Activated naive CD4-positive, alpha-beta T cell treated with anti-CD3 and anti-CD28 coated beads, Interleukin-2, amount 50 U/mL, for 72 hours (primary cell): ENCODE data around the gene ZNF594. TPM values are rescaled to one million over a fixed set of nuclear protein-coding genes. Genes with fewer than 3 reads are reported as not detected.
"Not testable (repeated sequence)": the region's sequence is repeated elsewhere in the genome, so short reads cannot be mapped to it uniquely, and the experiment has no call there.

Source experiments
- ATAC-seq, 2 donors: fragments of 150-1000 bp; cut with Tn5 transposase; 2 replicates each; pipeline ENCODE4 v1.10.0; 2021; ENCODE audit warnings: mild to moderate bottlenecking in 2 of 2, moderate library complexity in 2 of 2
- DNase-seq, 2 donors: peaks; one replicate each; pipeline ENCODE4 v3.0.0; 2021 to 2022; ENCODE audit warnings: low spot score in 2 of 2
- H3K27ac Mint-ChIP-seq, 2 donors: one replicate each; pipeline ENCODE4 v1.8.0; 2022; ENCODE audit warnings: mild to moderate bottlenecking in 2 of 2, mixed read lengths in 2 of 2
- H3K36me3 Mint-ChIP-seq, 2 donors: one replicate each; pipeline ENCODE4 v1.8.0; 2022; ENCODE audit warnings: mixed read lengths in 2 of 2
- H3K9me3 Mint-ChIP-seq, 2 donors: one replicate each; pipeline ENCODE4 v1.8.0; 2022; ENCODE audit warnings: mixed read lengths in 2 of 2
- total RNA-seq, 2 donors: library from RNA; stranded (reverse); gene quantifications; one replicate each; pipeline ENCODE4 v1.2.3, GENCODE V29; 2022

The ZNF594 gene
- total RNA-seq: 1 to 10 TPM; 3.3 to 8.2 TPM

DNA sequence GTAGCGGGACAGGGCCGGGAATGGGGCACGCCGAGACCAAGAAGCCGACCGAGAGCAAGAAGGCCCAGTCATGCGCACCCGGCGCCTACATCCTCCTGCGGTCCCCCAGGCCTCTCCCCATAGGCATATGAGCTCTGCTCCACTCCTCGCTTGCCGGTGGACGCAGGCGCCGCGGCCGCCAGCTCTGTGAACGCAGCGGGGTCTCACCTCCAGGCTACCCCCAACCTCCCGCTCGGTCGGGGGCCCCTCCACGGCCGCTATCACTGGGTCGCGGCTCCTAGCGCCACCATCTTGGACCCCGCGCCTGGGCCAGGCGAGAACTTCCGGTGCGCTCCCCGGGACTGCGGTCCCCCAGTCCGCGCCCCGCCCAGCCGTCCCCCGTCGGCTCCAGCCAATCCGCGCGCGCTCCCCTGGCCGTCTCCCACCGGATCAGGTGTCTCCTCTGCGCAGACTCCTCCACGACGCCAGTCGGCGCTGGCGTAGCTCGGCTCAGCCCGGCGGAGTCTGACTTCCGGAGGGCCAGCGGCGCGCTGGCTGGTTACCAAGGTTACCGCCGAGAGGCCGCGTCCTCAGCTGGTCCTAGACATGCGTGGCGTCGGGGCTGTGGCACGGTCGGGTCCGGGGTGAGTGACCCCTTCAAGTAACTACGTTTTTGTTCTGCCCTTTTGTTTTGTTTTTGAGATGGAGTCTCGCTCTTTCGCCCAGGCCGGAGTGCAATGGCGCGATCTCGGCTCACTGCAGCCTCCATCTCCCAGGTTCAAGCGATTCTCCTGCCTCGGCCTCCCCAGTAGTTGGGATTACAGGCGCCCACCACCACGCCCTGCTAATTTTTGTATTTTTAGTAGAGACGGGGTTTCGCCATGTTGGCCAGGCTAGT lies at the start of gene ZNF594:
Gene ZNF594, minus strand, starts transcription at position 328 of the 877 bp plus-strand sequence. CDS start 7,612 bp downstream, outside the sequence.
- Mint-ChIP-seq H3K27ac (peak within 1 kb of the TSS; percentile 92 to 93), H3K36me3 (peaks cover 48 to 49% of the 10 kb centered on the region in 2 donors), H3K9me3 (peaks cover 19 to 22% of the 10 kb centered on the region in 2 donors)
- peak; percentile 99 to 100 for ATAC-seq
- DNase-seq: peak; percentile 97 to 98

DNA sequence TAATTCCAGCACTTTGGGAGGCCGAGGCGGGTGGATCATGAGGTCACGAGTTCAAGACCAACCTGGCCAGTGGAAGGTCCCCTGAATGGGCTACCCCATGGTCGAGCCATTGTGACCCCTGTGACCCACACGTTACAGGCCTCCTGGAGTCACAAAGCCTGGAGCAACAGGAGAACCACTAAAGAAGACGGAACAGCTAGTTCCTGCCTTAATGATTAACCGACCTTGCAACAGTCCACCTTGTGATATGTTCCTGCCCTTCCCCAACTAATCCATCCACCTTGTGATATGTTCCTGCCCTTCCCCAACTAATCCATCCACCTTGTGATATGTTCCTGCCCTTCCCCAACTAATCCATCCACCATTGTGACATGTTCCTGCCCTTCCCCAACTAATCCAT lies 48.1 kb upstream of the ZNF594 start:
- H3K27ac Mint-ChIP-seq, DNase-seq, H3K9me3 Mint-ChIP-seq, ATAC-seq, H3K36me3 Mint-ChIP-seq: not testable (repeated sequence)

DNA sequence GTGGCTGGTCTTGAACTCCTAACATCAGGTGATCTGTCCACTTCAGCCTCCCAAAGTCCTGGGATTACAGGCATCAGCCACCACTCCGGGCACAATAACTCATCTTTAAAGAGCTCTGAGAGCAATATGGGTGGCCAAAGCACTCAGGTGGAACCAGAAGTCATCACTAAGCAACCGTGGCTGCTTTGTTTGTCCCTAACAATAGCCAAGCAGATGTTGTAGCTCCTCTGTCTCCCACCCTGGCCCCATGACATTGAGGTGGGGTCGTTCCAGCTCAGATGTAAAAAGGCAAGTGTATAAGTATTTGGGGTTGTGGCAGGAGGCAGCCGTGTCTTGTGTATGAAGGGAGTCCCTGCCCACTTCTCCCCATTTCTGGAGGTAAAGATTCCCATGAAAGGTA lies 46.7 kb upstream of the ZNF594 start:
- no peaks in the 10 kb centered on the region for H3K36me3 Mint-ChIP-seq
- peaks cover 0 to 5% of the 10 kb centered on the region in 2 donors for H3K9me3 Mint-ChIP-seq
- ATAC-seq: no peak
- no peak overlapping the region for H3K27ac Mint-ChIP-seq
- no peak for DNase-seq

DNA sequence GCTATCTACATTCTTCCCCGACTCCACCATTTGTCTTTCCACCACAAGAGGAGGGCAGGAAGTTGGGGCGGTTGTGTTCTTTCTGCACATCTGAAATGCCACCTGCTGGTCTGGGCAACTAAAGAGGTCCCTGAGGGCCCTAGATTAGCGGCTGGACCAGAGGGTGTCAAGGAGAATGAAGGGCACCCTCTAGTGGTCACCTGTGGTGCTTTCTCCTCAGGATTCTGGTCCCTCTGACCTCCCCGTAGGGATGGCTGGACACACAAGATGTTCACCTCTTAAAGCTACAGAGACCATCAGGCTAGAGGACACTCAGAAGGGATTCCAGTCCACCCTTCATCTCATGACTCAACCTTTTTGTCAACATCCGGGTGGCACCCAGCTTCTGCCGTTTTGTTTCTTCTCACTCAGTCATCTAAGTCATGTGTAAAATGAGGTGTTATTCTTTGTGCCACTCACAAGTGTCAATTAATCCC lies 45.9 kb upstream of the ZNF594 start:
- Mint-ChIP-seq H3K9me3 (peaks cover 0 to 5% of the 10 kb centered on the region in 2 donors), H3K36me3 (no peaks in the 10 kb centered on the region), H3K27ac (peak overlapping the region in 1 of 2 donors; percentile 0)
- peak; percentile 81 to 88 for ATAC-seq
- peak; percentile 56 to 60 for DNase-seq

DNA sequence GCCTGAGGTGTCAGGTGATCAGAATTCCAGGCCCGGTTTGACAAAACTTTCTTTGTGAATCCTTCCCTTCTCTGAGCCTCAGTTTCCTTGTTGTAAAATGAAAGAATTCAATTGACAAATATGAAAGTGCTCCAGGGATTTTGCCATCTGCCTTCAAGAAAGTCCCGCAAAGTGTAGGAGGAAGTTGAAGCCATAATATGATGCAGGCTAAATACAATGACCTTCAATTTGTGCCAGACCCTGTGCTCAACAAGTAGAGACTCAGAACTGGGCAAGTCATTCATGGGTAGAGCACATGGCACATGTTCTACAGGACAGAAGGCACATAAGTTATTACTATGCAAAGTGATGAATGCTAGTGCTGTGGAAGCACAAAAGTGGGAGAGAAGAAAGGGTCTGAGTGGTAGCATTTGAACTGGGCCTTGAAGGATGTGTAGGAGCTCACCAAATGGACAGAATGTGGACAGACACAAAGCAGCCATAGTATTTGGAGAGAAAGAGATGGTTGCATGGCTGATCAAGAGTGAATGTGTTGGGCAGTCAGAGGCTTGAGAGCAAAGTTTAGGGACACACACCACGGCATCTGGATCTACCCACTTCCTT lies 45.4 kb upstream of the ZNF594 start:
- H3K9me3 Mint-ChIP-seq: peaks cover 0 to 2% of the 10 kb centered on the region in 2 donors
- ATAC-seq: peak in 1 of 2 donors; percentile 9
- no peak for DNase-seq
- no peaks in the 10 kb centered on the region for H3K36me3 Mint-ChIP-seq
- H3K27ac Mint-ChIP-seq: peak overlapping the region in 1 of 2 donors; percentile 0

DNA sequence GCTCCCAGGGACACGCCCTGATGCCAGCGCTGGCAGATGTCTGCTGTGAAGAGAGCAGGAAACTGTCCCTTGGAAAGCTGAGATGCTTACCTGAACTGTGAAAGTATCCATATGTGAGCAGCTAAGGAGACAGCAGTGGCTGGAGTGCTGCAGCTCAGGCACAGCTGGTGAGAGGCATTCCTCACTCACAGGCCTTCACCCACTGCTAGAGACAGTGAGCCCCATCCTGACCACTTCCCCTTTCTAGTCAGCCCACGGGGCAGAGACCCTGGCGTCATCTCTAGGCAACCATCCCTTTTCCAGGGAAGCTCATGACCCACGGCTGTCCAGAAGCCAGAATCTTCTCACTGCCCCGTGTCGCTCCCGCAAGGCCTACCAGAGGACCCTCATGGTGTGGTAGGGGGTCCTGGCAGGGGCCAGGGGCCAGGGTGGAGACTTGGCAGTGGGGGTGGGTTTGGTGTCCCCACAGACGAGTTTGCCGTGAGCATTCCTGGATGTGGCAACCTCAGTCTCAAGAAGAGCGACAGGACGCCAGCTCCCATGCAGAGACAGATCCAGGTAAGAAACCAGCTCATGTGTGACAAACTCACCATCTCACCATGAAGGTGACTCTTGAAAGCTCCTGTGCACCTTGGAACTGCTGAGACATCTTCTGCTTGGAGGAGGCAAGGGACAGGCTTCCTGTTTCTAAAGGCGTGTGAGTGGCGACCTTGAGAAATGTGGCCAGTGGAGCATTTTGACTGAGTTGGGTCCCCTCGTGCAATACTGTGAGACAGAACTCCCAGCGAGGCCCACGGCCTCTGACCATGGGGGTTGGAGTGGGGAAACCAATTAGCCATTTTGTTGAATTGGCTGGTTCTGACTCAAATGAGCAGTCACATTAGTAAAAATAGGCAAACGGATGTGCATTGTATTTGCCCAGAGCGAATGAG lies 43.2 kb upstream of the ZNF594 start, which contains the start of gene SCIMP:
Gene SCIMP, minus strand, starts transcription at position 216 of the 932 bp plus-strand sequence. Its CDS starts 105 bp downstream, at position 111.
- H3K27ac Mint-ChIP-seq: peak within 1 kb of the TSS; percentile 22 to 49
- ATAC-seq (no peak), DNase-seq (no peak)
- no peaks in the 10 kb centered on the region for H3K9me3 Mint-ChIP-seq
- no peaks in the 10 kb centered on the region for H3K36me3 Mint-ChIP-seq

DNA sequence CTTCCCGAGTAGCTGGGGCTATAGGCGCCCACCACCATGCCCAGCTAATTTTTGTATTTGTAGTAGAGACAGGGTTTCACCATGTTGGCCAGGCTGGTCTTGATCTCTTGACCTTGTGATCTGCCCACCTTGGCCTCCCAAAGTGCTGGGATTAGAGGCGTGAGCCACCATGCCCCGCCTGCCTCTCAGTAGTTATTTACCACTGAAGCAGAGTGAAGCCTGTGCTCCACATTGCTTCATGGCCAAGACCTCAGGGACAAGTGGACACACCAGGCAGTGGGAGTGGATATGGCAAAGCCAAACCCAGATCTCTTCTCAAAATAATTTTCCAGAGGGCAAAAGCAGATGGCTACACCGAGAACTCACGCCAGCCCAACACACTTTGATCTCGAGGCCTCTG lies 41.8 kb upstream of the ZNF594 start:
- not testable (repeated sequence) for H3K36me3 Mint-ChIP-seq, H3K9me3 Mint-ChIP-seq

DNA sequence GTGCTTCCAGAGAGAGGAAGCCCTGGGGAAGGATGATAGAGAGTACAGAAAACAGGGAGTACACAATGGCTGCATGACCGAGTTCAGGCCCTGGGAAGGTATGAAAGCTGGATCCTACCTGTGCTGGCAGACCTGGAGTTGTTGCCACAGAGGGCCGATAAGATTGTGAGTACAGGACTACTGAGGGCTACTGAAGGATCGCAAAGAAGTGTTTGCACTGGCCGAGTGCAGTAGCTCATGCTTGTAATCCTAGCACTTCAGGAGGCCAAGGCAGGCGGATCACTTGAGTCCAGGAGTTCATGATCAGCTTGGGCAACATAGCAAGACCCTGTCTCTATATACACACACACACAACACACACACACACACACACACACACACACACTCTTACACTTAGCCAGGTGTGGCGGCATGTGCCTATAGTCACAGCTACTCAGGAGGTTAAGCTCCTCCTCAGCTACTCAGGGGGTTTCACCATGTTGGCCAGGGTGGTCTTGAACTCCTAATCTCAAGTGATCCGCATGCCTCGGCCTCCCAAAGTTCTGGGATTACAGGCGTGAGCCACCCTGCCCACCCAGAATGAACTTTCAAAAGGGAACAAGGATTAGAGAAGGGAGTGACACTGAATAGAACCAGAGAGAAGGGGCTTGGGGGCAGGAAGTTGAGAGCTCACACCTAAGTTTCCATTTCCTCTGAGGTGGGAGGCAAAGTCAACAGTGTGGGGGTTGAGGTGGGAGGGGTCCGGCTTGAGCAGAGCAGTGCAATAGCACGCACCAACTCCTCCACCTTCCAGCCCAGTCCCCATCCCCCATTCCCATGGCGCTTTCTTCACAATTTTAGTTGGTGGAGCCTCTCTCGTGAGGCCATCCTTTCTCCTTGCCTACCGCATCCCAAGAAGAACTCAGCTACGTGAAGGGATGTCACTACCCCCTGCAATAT lies 35.5 kb upstream of the ZNF594 start:
- DNase-seq (no peak), ATAC-seq (no peak)
- no peaks in the 10 kb centered on the region for H3K9me3 Mint-ChIP-seq
- H3K27ac Mint-ChIP-seq: no peak overlapping the region
- H3K36me3 Mint-ChIP-seq: no peaks in the 10 kb centered on the region

More for the DNA sequence above, 41.8 kb upstream of the ZNF594 start:
- DNase-seq, ATAC-seq: not testable (repeated sequence)
- H3K27ac Mint-ChIP-seq: peak overlapping the region; percentile 17 to 49

DNA sequence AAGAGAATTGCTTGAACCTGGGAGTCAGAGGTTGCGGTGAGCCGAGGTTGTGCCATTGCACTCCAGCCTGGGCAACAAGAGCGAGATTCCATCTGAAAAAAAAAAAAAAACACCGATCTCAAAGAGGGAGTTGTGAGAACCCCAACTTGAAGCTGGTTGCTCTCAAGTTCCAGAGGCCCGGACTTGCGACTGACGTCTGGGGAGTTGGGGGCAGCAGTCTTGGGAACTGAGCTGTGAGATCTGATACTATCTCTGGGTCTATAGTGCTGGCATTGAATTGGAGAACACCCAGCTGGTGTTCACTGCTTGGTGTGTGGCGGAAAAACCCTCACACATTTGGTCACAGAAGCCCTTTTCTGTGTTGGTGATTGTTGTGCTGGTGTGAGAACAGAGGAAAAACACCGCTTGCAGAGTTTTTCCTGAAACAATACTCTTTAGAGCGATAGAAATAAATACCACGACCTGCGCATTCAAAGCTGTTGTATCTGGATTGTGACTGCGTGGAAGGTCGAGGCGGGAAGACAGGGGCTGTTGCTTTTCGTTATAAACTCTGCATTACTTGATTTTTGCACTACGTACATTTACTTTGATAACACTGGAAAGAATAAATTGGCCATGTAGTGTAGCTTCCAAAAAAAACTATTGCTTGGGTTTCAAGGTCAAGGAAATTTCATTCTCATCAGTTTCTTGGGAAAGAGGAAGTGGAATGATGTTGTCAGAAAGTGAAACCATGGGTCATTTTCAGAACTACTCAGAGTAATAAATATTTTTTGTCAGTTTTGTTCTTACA lies 34.2 kb upstream of the ZNF594 start:
- no peaks in the 10 kb centered on the region for H3K9me3 Mint-ChIP-seq
- H3K36me3 Mint-ChIP-seq: no peaks in the 10 kb centered on the region
- peak overlapping the region in 1 of 2 donors; percentile 70 for H3K27ac Mint-ChIP-seq
- DNase-seq (no peak), ATAC-seq (no peak)

DNA sequence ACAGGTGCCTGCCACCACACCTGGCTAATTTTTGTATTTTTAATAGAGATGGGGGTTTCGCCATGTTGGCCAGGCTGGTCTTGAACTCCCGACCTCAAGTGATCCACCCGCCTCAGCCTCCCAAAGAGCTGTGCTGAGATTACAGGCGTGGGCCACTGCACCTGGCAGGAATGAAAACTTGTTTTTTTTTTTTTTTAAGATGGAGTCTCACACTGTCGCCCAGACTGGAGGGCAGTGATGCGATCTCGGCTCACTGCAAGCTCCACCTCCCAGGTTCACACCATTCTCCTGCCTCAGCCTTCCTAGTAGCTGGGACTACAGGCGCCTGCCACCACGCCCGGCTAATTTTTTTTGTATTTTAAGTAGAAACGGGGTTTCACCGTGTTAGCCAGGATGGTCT lies 30.2 kb upstream of the ZNF594 start:
- not testable (repeated sequence) for DNase-seq, H3K36me3 Mint-ChIP-seq, H3K27ac Mint-ChIP-seq, H3K9me3 Mint-ChIP-seq, ATAC-seq

DNA sequence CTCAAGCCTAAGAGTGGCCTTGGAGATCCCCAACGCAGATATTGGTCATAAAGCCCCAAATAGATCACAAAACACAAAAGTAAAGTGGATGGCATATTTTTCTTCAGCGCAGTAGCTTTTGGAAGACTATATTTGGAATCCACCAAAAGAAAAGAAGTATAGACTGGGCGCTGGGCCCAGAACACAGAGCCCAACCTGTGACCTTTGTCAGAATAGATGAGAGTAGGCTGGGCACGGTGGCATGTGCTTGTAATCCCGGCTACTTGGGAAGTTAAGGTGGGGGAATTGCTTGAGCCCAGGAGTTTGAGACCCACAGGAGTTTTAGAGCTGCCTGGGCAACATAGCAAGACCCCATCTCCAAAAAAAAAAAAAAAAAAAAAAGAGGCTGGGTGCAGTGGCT lies 28.4 kb upstream of the ZNF594 start:
- no peaks in the 10 kb centered on the region for H3K9me3 Mint-ChIP-seq
- no peak overlapping the region for H3K27ac Mint-ChIP-seq
- DNase-seq (no peak), ATAC-seq (no peak)
- no peaks in the 10 kb centered on the region for H3K36me3 Mint-ChIP-seq

DNA sequence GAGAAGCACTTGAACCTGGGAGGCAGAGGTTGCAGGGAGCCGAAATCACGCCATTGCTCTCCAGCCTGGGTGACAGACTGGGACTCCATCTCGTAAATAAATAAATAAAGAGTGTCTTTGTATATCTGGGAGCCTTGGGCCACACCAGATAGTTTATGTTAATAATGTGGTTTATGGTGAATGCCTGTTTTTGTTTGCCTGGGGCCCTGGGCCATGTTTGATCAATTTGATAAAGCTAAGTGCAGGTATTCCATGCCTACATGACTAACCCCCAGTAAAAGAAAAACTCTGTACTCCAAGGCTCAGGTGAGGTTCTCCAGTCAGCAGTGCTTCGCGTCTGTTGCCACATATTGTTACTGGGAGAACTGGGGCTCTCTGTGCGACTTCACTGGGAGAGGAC lies 27.9 kb upstream of the ZNF594 start:
- ATAC-seq (no peak), DNase-seq (no peak)
- H3K36me3 Mint-ChIP-seq: no peaks in the 10 kb centered on the region
- H3K27ac Mint-ChIP-seq: no peak overlapping the region
- no peaks in the 10 kb centered on the region for H3K9me3 Mint-ChIP-seq

DNA sequence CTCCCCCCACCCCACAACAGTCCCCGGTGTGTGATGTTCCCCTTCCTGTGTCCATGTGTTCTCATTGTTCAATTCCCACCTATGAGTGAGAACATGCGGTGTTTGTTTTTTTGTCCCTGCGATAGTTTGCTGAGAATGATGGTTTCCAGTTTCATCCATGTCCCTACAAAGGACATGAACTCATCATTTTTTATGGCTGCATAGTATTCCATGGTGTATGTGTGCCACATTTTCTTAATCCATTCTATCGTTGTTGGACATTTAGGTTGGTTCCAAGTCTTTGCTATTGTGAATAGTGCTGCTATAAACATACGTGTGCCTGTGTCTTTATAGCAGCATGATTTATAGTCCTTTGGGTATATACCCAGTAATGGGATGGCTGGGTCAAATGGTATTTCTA lies 25.9 kb upstream of the ZNF594 start:
- not testable (repeated sequence) for H3K9me3 Mint-ChIP-seq, ATAC-seq, H3K27ac Mint-ChIP-seq, DNase-seq, H3K36me3 Mint-ChIP-seq

DNA sequence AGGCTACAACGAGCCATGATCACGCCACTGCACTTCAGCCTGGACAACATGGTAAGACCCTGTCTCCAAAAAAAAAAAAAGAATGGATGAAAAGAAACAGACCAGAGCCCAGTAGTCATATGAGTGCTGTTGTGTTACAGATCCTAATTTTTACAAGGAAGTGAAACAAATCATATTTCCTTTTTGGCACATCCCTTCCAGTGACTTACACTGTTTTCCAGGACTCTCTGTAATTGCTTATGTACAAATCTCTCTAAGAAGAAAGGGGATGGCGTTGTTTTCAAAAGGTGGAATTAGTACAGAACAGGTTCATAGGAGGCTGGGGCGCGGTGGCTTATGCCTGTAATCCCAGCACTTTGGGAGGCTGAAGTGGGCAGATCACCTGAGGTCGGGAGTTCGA lies 19.8 kb upstream of the ZNF594 start:
- Mint-ChIP-seq H3K36me3 (no peaks in the 10 kb centered on the region), H3K27ac (peak overlapping the region in 1 of 2 donors; percentile 22), H3K9me3 (no peaks in the 10 kb centered on the region)
- DNase-seq: no peak
- no peak for ATAC-seq
